Adrenal gland (tissue), 12 donors: Measurements from ENCODE around the gene CORO2B. TPM values are rescaled to one million over a fixed set of nuclear protein-coding genes. Genes with fewer than 3 reads are reported as not detected.

Source experiments
- DNase-seq, 7 donors: peaks; one replicate each; pipeline ENCODE4 v3.0.0-alpha.2; 2019 to 2020
- H3K27ac ChIP-seq, 5 donors: fragments of 200-600 bp; sonication (generic) in 4 of 5; 1 replicate in 3 of 5; 2 replicates in 2 of 5; pipeline versions ENCODE4 v1.5.1 to v1.8.0; 2016 to 2020; ENCODE audit warnings: mild to moderate bottlenecking in 1 of 5
- H3K27me3 ChIP-seq: fragments of 200-600 bp; 2 replicates; pipeline ENCODE4 v1.8.0; 2021
- H3K36me3 ChIP-seq, 2 donors: fragments of 200-600 bp; replicated peaks in 1 of 2; 1 replicate in 1 of 2; 2 replicates in 1 of 2; pipeline versions ENCODE4 v1.5.1 to v1.8.0; 2018 to 2022
- H3K4me1 ChIP-seq, 2 donors: fragments of 200-600 bp; replicated peaks in 1 of 2; 1 replicate in 1 of 2; 2 replicates in 1 of 2; pipeline versions ENCODE4 v1.5.1 to v1.8.0; 2018 to 2021
- H3K4me3 ChIP-seq, 4 donors: fragments of 200-600 bp; sonication (generic) in 3 of 4; one replicate each; pipeline ENCODE4 v1.5.1; 2016 to 2018
- H3K9me3 ChIP-seq, 3 donors: fragments of 200-600 bp; sonication (generic) in 1 of 3; replicated peaks in 1 of 3; 1 replicate in 2 of 3; 2 replicates in 1 of 3; pipeline versions ENCODE4 v1.5.1 to v1.8.0; 2016 to 2021
- CTCF ChIP-seq, 6 experiments: fragments of 450-650 bp in 4 of 6; fragments of 200-600 bp in 2 of 6; sonication (generic) in 1 of 6; IDR thresholded peaks; 1 replicate in 5 of 6; 2 replicates in 1 of 6; pipeline versions ENCODE4 v1.5.1 to v1.8.0; 2016 to 2021; ENCODE audit warnings: antibody characterized with exemption in 6 of 6, mild to moderate bottlenecking in 2 of 6, moderate library complexity in 1 of 6
- POLR2A ChIP-seq, 2 donors: fragments of 450-650 bp; IDR thresholded peaks; one replicate each; pipeline ENCODE4 v1.6.1; 2017; ENCODE audit warnings: antibody characterized with exemption in 2 of 2, mild to moderate bottlenecking in 2 of 2, moderate library complexity in 1 of 2
- WGBS, 4 donors: extraction: QIAGEN DNeasy Blood & Tissue Kit in 2 of 4; methylation state at CpG; one replicate each; pipeline versions ENCODE4 v1.1.5 to v1.1.7; 2013 to 2017; 5-methylcytosine and 5-hydroxymethylcytosine counted together
- intact Hi-C, 2 donors: fragments of 100-400 bp; cut with DNase I; formaldehyde crosslinking; loops; one replicate each; pipeline versions ENCODE4 v1.14.1 to v1.15.0; 2022 to 2023
- polyA plus RNA-seq, 3 donors: library from polyadenylated mRNA; stranded (reverse); fragments of 200-250 nt in 2 of 3; fragments of 350-450 nt in 1 of 3; fragmentation: Illumina TruSeq in 1 of 3; extraction: RNeasy Lipid Tissue Mini Kit (QIAGEN cat#74804) in 1 of 3; gene quantifications; one replicate each; pipeline ENCODE4 v1.2.3, GENCODE V29; 2013 to 2014
- total RNA-seq, 9 donors: library from RNA; depleted of rRNA in 4 of 9; stranded (reverse); fragments of >200 nt in 4 of 9; fragments of 120-200 nt in 1 of 9; fragmentation: NEBNext Ultra II Directional in 1 of 9; extraction: Animal tissue kit (Norgen Biotek cat#: 25700) in 1 of 9; gene quantifications; one replicate each; pipeline versions ENCODE4 v1.1.0 to v1.2.4, GENCODE V29; 2013 to 2023
- donor health status: healthy with polysubstance abuse.
- donor health status: Bipolar disorder and iron deficiency.
- donor health status: DM: yes; HTN: yes; CAD: no.
- donor health status: DM: no; HTN: no; CAD: no.
- donor health status: DM: no; HTN: no; CAD: no.
- donor health status: DM: yes; HTN: yes; CAD: no.

The CORO2B gene
- total and polyA plus RNA-seq, 12 donors, result 2.8 to 8.4 (median 4.3) TPM

- intact Hi-C loops, result loop anchor here in 1 of 2 donors (10.0 kb wide), 1 partner anchor 152 kb away; no protein-coding TSS in a partner anchor
- H3K27ac ChIP-seq, result peak overlapping the region in 1 of 5 donors; percentile 59
- TF ChIP-seq POLR2A (IDR thresholded peaks at IDR 0.05) (no peak), CTCF (IDR thresholded peaks at IDR 0.05) (no peak)
- no peak for DNase-seq
- H3K4me1 ChIP-seq, result peaks cover 0 to under 1% of the 10 kb centered on the region in 2 donors
- H3K27me3 ChIP-seq, result no peaks in the 10 kb centered on the region
- no peaks in the 10 kb centered on the region for H3K36me3 ChIP-seq
- H3K9me3 ChIP-seq, result peaks cover 0 to 3% (median 0%) of the 10 kb centered on the region in 3 donors
- H3K4me3 ChIP-seq, result no peak overlapping the region
Measured at GRCh38 chr15:68537097-68537496, 41.7 kb upstream of the CORO2B start.

GRCh38 chr15:68537506-68537905, 41.3 kb upstream of the CORO2B start:
- WGBS, 4 donors, result 69 to 80% (median 78%) methylated on average over 6 to 7 of the region's 7 CpGs
- peaks cover 2 to 4% of the 10 kb centered on the region in 2 donors for H3K4me1 ChIP-seq
- no peak for DNase-seq
- no peaks in the 10 kb centered on the region for H3K36me3 ChIP-seq
- no peak overlapping the region for H3K27ac ChIP-seq
- no peaks in the 10 kb centered on the region for H3K27me3 ChIP-seq
- no peak overlapping the region for H3K4me3 ChIP-seq
- intact Hi-C loops, result loop anchor here in 1 of 2 donors (10.0 kb wide), 1 partner anchor 153 kb away; no protein-coding TSS in a partner anchor
- no peak for TF ChIP-seq POLR2A (IDR thresholded peaks at IDR 0.05)
- H3K9me3 ChIP-seq, result peaks cover 0 to under 1% (median 0%) of the 10 kb centered on the region in 3 donors

GRCh38 chr15:68538311-68538710, 40.5 kb upstream of the CORO2B start:
- Histone ChIP-seq H3K36me3 (no peaks in the 10 kb centered on the region), H3K4me3 (no peak overlapping the region), H3K27ac (no peak overlapping the region), H3K9me3 (no peaks in the 10 kb centered on the region), H3K4me1 (peaks cover 9 to 11% of the 10 kb centered on the region in 2 donors), H3K27me3 (no peaks in the 10 kb centered on the region)
- TF ChIP-seq POLR2A (IDR thresholded peaks at IDR 0.05), result no peak
- no peak for TF ChIP-seq CTCF (IDR thresholded peaks at IDR 0.05)
- intact Hi-C loops, result loop anchor here in 1 of 2 donors (10.0 kb wide), 1 partner anchor 154 kb away; no protein-coding TSS in a partner anchor
- DNase-seq, result no peak
- WGBS, 4 donors, result 91 to 94% (median 93%) methylated on average over 3 to 4 of the region's 4 CpGs

- 94 to 97% (median 95%) methylated on average over 9 of the region's 9 CpGs for WGBS, 4 donors
- no peak for DNase-seq
- intact Hi-C loops, result loop anchor here in 1 of 2 donors (10.0 kb wide), 1 partner anchor 227 kb away; no protein-coding TSS in a partner anchor
Measured at GRCh38 chr15:68541743-68542142, 37.0 kb upstream of the CORO2B start.

More at GRCh38 chr15:68541743-68542142, 37.0 kb upstream of the CORO2B start:
- H3K4me3 ChIP-seq, result no peak overlapping the region
- no peaks in the 10 kb centered on the region for H3K36me3 ChIP-seq
- peaks cover 14% of the 10 kb centered on the region in 2 donors for H3K4me1 ChIP-seq
- H3K27ac ChIP-seq, result no peak overlapping the region
- TF ChIP-seq CTCF (IDR thresholded peaks at IDR 0.05) (no peak), POLR2A (IDR thresholded peaks at IDR 0.05) (no peak)
- H3K27me3 ChIP-seq, result no peaks in the 10 kb centered on the region
- H3K9me3 ChIP-seq, result no peaks in the 10 kb centered on the region
